GM12801 (cell line): ENCODE measurements around the gene FAM13B.

Experiments used
- CTCF ChIP-seq: IDR thresholded peaks from one replicate; pipeline ENCODE4 v1.5.1; 2011; ENCODE audit warnings: control low read depth; ENCODE audit not compliant: insufficient read length; ENCODE audit errors: extremely low read depth

Gene FAM13B

DNA sequence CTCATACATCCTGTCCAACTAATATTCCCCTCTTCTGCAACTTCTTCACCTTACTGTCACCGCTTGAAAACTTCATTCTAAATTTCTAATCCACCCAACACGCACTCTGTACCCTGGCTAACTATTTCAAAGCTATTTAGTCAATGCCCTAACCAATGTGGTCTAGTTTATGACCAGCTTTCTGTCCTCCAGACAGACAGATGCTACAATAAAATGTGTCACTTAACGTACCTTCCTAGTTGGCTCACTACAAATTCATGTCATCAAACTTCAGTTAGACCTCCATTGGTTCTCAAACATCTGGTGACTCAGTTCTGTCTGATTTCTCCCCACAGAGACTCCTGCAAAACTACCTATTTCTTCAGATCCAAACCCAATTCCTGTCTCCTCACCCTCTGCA is 57.7 kb downstream of the FAM13B start:
- TF ChIP-seq CTCF = no peak

DNA sequence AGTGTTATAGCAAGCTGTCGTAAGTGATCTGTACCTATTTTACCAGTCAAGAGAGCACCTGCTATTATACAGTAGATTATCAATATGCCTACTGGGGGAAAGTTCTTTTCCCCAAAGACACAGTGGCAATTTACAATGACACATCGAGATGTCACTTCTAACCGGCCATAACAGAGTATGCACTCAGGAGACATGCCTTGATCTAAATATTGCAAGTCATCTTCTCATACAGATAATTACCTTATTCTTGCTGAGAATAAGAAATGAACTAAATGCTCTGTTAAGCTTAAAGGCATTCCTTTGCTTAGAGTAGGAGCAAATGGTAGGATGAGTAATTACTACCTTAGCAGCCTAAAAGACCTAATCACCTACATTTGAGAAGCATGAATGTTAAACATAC is 72.1 kb downstream of the FAM13B start:
- no peak for TF ChIP-seq CTCF

- no peak for TF ChIP-seq CTCF
These were observed 72.7 kb downstream of the FAM13B start for GRCh38 chr5:137960141-137960540.

DNA sequence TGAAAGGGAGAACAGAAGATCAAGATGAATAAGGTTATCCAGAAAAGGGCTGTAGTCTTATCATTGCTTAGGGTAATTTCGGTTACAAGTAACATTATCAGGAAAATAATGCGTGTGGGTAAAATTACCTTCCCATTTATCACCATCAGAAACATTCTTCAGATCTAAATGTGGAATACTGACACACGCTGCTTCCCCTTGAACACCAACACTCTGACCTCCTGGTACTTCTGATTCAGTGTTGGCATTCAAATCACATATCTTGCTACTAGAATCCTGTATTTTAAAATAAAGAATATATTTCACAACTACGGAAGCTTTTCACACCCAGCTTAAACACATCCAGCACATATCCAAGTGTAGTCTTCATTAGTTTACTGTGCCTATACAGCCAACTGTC is 73.4 kb downstream of the FAM13B start:
- TF ChIP-seq CTCF = no peak

DNA sequence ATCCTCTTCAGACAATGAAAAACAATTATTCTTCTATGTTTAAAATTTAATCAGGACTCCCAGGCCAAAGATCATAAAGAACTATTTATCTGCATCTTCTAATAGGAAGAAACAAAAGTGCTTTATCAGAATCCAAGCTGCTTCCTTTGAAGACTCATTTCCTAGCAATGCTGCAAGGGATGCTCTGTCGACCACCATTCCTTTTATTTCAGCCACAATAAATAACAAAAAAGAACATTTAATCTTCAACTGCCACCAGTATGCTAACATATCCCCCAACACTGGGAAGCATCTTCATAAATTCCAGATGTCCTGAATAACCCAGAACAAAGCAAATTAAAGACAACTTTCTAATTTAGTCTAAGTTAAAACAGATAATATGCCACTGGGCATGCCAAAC is 74.9 kb downstream of the FAM13B start:
- TF ChIP-seq CTCF = no peak

DNA sequence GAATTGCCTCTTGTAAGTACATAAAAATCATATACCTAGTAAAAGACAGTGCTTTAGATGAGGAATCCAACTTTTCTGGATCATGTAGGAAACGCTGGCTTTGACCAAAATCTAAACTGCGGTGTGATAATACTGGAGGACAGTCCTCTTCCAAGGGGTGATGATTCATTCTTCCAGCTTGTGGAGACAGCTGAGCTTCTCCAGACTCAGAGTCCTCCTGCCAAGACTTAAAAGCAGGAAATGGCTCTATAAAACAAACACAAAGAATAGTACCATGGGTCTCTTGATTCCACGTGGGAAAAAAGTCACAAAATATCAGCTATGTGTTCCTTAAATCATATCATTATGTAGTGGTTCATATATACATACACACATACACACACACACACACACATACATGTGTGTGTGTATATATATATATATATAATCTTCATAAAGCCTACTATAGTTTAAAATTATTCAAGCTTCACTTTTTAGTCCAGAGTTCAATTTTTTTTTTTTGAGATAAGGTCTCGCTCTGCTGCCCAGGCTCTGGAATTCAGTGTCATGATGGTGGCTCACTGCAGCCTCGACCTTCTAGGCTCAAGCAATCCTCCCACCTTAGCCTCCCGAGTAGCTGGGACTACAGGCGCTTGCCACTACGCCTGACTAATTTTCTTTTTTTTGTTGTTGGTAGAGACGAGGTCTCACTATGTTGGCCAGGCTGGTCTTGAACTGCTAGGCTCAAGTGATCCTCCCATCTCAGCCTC is 78.6 kb downstream of the FAM13B start:
- TF ChIP-seq CTCF = no peak

DNA sequence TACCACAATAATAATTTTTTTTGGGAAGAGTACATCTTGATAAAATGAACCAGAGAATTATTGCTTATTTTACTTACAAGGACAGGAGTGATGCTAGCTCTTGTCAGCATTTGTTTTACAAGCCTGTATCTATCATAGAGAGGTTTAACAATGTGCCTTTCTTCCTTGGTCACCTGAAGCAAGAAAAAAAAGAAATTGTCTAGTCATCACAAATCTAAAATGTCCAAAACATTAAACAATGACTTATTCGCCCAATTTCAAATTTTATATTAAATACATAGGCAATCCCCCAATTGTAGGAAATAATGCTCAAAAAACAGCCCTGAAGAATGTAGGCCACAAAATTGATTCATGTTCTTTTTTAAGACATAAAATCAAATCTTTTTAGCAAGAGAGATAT is 87.1 kb downstream of the FAM13B start:
- no peak for TF ChIP-seq CTCF

- TF ChIP-seq CTCF = no peak
These were observed 93.5 kb downstream of the FAM13B start for GRCh38 chr5:137939331-137939730.
